HG02970 (cell line): ENCODE results near the gene MBD1.
"Not testable (repeated sequence)": the region's sequence is repeated elsewhere in the genome, so short reads cannot be mapped to it uniquely, and the experiment has no call there.

ENCODE experiments used
- ATAC-seq: cut with Tn5 transposase; IDR thresholded peaks from one replicate; pipeline ENCODE4 v1.9.1; 2021; ENCODE audit warnings: mild to moderate bottlenecking, moderate library complexity, moderate number of reproducible peaks; ENCODE audit not compliant: unreplicated experiment, low FRiP score

The MBD1 gene, protein sequence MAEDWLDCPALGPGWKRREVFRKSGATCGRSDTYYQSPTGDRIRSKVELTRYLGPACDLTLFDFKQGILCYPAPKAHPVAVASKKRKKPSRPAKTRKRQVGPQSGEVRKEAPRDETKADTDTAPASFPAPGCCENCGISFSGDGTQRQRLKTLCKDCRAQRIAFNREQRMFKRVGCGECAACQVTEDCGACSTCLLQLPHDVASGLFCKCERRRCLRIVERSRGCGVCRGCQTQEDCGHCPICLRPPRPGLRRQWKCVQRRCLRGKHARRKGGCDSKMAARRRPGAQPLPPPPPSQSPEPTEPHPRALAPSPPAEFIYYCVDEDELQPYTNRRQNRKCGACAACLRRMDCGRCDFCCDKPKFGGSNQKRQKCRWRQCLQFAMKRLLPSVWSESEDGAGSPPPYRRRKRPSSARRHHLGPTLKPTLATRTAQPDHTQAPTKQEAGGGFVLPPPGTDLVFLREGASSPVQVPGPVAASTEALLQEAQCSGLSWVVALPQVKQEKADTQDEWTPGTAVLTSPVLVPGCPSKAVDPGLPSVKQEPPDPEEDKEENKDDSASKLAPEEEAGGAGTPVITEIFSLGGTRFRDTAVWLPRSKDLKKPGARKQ

DNA sequence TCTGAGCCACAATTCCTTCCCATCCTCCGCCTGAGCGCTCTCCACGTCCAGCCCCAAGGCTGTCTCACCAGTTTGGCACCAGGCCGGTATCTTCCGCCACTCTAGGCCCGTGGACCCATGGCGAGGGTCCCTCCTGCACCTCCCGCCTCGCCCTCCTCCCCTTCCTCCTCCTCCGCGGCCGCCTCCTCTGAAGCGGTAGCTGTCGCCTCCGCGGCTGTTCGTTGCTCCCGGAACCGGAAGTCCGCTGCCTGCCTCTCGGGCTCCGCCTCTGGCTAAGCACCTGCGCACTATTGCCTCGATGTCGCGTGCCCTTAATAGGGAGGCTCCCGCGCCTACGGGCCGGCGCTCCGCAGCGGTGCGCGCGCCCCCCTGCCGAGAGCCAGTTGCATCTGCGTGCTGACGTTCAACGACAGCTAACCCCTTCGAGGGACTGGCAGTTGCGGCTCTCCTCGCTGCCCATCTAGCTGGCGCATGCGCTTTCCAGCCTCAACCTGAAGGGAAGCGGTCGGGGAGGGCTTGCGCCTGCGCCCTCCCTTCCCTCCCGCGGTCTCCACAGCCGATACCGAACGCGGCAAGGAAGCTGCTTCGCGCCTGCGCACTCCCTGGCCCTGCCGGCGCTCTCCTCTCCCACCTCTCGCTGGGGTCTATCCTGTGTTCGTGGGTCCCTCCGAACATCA, at the start of gene MBD1:
Gene MBD1 (minus strand): TSS at position 229 of the 677 bp plus-strand sequence. CDS start 1,531 bp downstream, outside the sequence.
- peak; percentile 90 for ATAC-seq

DNA sequence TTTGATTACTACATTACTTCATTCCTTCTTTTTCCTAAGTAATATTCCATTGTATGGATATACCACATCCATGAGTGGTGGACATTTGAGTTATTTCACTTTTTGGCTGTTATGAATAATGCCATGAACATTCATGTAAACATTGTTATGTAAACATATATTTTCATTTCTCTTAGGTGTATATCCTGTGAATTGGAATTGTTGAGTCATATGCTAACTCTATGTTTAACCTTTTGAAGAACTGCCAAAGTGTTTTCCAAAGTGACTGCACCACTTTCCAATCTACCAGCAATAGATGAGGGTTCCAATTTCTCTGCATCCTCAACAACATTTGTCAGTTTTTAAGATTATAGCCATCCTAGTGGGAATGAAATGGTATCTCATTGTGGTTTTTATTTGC, 48.9 kb upstream of the MBD1 start:
- ATAC-seq = no peak

DNA sequence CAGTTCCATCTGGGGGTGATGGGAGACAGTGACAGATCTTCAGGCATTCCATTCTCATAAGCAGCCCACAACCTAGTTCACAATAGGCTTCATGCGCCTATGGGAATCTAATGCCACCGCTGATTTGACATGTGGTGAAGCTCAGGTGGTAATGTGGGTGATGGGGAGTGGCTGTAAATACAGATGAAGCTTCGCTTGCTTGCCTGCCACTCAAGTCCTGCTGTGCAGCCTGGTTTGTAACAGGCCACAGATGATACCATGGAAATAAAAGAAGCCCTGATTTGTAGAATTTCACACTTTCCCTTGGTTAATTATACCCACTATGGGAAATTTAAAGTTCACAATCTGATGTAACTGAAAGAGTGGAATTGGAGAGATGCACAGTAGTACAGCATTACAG, 46.7 kb upstream of the MBD1 start:
- no peak for ATAC-seq

DNA sequence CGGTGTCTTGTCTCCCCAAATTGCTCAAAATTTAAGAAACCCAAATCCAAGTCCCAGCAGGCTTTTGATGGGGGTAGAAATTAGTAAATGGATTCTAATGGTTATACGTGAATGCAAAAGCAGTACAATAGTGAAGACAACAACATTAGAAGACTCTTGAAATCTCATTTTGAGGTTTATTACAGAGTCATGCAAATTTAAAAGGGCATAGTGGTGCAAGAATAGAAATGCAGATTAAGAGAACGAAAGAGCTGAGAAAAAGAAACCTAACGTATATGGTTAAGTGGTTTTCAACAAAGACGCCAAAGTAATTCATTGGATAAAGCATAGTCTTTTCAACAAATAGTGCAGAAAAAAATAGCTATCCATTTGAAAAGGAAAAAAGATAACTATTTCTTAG, 39.4 kb upstream of the MBD1 start:
- ATAC-seq = no peak

DNA sequence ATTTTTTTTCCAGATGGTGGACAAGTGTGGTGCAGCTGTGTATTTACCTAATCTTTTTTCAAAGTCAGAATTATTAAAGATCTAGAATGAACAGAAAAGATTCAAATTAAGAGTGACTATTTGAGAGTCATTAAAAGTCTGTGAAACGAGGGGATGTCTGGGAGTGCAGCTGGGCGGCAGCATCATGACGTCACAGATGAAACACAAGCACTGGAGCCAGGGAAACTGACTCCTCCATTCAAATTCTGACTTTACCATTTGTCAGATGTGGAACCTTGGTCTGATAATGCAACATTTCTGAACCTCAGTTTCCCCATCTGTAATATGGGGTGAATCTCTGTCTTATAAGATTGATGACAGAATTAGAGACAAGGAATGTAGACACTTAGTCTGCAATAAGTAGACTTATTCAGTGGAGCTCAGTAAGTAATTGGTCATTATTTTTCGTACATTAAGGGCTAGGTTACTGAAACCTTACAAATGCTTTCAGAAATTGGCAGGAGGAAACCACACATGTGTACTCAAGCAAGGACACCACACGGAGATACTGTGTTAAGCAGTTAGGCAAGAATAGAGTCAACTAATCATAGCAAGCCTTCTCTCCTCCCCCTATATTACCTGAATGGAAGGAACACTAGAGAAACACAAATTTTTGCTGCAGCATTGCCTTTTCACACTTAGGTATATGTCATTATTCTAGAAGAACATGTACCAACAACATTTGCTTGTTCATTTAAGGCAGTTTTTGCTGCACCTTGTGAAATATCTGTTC, 34.0 kb upstream of the MBD1 start:
- peak; percentile 52 for ATAC-seq

DNA sequence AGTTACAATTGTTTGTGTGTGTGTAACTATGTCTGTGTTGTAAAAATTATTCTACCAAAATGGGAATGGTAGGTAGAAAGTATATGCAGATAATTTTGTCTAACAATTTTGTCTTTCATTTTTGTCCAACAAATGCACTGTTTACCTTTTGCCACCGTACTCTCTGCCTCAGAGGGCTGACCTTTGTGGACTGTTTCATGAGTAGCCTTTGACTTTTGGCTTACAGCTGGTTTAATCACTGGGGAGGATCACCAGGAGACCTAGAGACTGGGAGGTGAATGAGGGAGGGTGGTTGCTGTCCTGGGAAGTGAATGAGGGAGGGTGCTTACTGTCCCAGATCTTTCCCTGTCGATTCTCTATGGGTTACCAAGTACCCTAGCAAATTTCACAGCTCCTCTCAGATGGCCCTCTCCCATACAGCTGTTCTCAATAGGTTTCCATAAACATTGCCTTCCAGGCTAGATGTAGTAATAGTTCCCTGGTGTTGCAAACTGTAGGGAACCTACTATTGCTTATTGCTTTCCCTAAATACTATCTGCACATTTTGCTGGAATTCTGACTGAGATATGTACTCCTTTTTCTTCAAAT, 32.6 kb upstream of the MBD1 start:
- no peak for ATAC-seq

DNA sequence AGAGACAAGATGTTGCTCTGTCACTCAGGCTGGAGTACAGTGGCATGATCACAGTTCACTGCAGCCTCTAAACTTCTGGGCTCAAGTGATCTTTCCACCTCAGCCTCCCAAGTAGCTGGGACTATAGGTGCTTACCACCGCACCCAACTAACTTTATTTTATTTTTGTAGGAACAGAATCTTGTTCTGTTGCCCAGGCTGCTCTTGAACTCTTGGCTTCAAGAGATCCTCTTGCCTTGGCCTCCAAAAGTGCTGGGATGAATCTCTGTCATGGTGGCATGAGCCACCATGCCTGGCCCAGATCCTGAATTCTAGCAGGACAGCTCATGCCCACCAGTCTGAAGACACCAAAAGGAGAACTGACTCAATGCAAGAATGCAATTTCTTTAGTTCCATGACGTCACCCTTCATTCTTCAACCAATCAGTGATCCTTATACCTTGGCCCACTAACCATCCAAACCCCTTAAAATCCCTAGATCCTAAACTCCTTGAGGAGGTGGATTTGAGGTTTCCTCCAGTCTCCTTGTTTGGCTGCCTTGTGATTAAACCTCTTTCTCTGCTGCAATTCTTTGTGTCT, 31.8 kb upstream of the MBD1 start:
- ATAC-seq = peak; percentile 21

DNA sequence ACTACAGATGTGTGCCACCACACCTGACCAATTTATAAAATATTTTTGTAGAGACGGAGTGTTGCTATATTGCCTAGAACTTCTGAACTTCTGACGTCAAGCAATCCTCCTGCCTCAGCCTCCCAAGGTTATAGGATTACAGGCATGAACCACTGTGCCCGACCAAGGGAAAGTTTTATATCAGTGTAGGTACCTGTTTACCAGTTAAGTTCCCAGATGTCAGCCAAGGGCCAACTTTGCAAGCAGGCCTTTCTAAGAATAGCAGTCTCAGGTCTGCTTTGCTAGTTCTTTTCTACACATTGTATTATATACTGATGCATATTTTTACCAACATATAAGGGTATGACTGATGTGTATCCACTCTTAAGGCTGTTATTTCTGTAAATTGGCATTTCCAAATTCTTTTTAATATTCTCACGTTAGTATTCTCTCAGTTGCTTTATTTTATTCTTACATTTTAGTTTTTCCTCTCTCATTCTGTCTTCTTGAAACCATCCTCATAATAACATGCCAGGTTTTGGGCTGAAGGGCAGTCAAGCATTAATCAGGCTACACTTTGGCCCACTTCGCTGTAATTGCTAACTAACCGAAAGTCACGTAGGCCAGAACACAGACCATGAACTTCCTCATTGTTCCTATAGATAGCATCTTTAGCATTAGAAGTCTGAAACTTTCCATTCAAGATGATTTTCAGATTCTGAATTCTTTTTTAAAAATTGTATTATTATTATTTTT, 31.1 kb upstream of the MBD1 start:
- ATAC-seq = peak; percentile 56

DNA sequence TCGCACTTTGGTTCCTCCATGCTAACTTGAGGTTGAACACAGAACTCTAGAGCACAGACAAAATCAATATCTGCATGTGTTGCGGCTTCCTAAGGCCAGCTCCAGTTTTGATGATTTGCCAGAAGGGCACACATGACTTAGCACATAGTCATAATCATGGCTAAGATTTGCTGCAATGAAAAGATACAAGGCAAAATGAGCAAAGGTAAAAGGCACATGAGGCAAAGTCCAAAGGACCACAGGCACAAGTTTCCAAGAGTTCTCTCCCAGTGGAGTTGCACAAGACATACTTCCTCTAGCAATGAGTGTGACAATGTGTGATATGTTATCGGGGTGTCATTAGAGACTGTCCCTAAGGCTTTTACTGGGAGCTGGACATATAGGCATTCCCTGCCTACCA, 30.3 kb upstream of the MBD1 start:
- no peak for ATAC-seq

DNA sequence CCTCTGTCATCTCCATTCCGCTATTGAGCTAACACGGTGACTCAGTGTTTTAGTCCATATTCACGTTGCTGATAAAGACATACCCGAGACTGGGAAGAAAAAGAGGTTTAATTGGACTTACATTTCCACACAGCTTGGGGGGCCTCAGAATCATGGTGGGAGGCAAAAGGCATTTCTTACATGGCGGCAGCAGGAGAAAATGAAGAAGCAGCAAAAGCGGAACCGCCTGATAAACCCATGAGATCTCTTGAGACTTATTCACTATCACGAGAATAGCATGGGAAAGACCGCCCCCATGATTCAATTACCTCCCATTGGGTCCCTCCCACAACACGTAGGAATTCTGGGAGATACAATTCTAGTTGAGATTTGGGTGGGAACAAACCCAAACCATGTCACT, 28.8 kb upstream of the MBD1 start:
- ATAC-seq = no peak

DNA sequence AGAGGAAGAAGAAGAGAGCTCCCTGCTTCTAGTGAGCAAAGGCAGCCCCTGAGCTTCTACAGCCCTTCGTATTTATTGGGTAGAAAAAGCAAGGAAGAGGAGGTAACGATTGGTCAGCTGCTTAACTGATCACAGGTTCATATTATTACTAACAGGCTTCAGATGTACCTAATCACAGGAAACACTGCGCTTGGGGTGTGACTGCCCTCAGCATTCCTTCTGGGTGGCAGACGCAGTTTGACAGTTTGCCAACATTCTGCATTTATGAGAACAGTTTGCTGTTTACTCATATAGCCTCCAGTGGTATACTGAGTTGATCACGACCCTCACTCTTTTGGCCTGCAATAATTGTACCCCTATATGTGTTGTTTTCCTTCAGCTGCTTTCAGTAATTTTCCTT, 27.5 kb upstream of the MBD1 start:
- ATAC-seq = not testable (repeated sequence)

DNA sequence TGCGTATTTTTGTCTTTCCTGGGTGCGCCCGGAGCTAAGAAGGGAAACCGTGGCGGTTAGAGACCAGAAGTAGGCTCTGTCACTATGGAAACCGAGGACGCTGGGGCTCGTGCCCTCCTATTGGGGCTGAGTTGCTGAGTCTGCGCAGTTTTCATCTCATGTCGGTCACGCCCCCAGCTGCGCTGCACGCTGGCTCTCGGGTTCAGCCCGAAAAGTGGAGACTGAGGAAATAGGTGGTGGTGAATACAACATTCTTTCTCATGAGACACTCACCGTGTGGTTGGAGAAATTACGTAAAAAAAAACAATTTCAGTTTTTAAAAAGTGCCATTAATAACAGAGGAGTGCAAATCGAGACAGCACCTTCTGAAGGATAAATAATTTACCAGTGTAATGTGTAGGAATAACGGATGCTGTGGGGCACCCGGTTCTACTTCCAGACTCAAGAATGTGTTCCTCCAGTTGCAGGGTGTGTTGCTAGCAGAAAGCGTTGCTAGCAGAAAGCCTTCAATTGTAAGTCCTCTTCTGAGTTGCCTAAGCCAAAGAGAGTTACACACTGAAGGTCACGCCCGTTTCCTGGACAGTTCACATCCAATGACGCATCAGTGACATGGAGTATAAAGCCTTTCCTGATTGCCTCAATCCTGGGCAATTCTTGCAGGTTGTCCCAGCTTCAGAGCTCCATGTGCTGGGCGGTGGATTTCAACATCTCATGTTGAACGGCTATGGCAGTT, 26.6 kb upstream of the MBD1 start:
- peak; percentile 86 for ATAC-seq

DNA sequence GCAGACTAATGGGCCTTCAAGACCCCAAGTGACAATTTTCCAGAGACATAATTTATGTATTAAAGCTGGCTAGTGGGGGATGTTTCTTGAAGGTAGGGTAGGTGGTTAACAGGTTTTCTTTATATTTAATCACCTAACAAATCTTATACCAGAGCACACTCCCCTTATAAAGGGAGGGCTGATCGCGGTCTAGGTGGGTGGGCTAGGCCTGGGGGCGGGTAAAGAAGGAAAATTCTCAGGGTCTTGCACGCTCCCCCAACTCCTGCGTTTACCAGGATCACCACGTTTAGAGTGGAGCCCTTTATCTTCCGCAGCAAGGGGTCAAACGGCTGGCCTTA, 26.0 kb upstream of the MBD1 start:
- ATAC-seq = no peak

DNA sequence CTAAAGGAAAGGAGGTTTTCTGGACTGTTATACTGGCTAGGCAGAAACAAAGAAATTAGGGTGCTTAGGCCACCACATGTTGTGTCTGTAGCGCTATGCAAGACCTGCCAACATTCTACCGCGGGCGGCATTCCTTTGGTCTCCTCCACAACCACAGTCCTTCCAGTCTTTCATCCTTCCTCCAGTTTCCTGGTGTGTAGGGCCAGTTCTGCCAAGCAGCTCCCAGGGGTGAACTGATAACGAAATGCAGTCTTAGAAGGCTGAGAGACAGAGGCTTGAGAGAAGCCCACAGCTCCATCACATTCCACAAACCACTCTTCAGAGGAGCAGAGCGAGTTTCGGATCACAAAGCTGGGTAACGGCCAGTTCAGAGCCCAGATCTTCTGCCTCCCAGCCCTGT, 25.6 kb upstream of the MBD1 start:
- no peak for ATAC-seq

DNA sequence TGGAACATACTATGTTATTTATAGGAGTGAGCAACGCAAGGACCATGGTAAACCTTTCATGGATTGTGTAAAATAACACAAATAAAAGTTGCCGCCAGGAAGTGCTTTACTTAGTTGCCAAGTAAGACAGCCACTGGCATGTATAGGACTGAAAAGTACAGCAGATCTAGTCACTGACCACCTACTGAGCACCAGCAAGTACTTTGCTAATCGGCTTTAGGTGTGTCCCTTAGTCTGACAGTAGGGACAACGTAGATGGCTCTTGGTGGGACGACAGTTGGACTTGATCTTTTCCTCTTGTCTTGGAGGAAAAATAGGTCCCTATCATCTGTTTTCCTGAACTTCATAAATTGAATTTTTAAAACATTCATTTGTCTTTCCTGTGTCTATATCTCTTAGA, 19.8 kb upstream of the MBD1 start:
- ATAC-seq = no peak

DNA sequence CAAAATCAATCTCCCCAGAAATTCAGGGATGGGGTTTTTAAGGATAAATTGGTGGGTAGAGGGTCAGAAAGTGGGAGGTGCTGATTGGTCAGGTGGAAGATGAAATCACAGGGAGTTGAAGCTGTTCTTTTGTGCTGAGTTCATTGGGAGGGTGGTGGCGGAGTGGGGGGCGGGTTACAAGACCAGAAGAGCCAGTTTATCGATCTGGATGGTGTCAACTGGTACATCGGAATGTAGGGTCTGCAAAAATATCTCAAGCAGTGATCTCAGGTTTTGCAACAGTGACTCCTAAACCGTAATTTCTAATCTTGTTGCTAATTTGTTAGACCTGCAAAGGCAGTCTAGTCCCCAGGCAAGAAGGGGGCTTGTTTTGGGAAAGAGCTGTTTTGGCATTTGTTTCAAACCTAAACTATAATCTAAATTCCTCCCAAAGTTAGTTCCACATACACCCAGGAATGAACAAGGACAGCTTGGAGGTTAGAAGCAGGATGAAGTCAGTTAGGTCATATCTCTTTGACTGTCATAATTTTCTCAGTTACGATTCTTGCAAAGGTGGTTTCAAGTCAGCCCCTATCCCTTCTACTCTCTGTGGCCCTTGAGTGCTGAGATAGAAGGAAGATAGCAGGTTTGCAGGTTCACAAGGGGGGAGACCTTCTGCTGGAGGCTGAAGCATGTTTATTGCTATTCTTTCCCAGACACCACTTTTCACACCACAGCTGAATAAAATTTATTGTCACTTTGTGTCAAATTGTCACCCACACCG, 18.5 kb upstream of the MBD1 start:
- ATAC-seq = no peak

DNA sequence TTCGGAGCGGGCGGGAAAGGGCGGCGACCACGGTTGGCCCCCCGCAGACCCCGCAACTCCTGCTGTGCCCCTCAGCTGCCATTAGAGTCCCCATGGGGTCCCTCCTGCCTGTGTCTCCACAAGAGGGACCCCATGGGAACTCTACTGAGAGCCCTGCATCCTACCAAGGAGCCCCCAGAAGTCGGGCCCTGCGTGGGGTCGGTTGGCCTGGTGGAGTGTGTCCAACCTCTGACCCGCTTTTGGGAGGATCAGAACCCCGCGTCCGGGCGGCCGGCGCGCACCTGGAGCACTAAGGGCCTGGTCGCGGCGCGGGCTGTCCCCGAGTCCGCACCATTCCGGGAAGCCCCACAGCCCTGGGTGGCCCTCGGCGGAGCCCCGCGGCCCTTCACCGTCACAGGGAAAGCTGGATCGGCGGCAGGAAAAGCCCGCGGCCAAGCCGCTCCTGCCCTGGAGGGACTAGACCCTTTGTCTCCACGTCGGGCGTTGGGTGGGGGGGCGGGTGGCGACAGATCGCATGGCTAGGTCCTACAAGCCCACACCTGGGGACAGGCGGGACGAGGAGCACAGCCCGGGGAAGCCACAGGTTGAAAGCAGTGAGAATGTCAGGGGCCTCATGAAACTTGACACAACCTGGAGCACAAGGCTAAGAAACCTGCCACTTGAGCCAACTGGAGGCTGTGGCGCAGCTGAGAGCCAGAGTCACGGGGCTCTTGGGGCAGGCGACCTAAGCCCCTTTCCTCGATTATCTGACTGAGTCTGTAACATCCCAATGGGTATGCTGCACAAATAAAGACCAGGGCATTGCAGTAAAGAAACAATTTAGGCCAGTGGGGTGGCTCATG, 17.3 kb upstream of the MBD1 start:
- ATAC-seq = no peak
